HL-60 (cell line): ENCODE results near the gene CSMD2.
A peak's percentile ranks its signal among the peaks of the same experiment; 100 is the strongest.

Source experiments
- DNase-seq, 2 experiments: peaks; one replicate each; pipeline ENCODE4 v3.0.0-alpha.2; 2010 to 2020; ENCODE audit warnings: low read depth in 1 of 2, low spot score in 1 of 2
- H3K27ac ChIP-seq: fragments of 250-450 bp; sonication (Bioruptor Pico); replicated peaks from 2 replicates; pipeline ENCODE4 v1.5.1; 2020; ENCODE audit warnings: mild to moderate bottlenecking, moderate library complexity
- H3K27me3 ChIP-seq: fragments of 250-450 bp; sonication (Bioruptor Pico); 2 replicates; pipeline ENCODE4 v1.5.1; 2021; ENCODE audit warnings: mild to moderate bottlenecking, moderate library complexity; ENCODE audit not compliant: insufficient read depth, poor library complexity, severe bottlenecking
- H3K4me3 ChIP-seq: replicated peaks from 2 replicates; pipeline ENCODE4 v1.5.1; 2011; ENCODE audit warnings: mild to moderate bottlenecking, control low read depth, low read length; ENCODE audit not compliant: insufficient read depth
- CTCF ChIP-seq: IDR thresholded peaks from one replicate; pipeline ENCODE4 v1.5.1; 2011; ENCODE audit warnings: low read length, control low read depth, inconsistent platforms; ENCODE audit not compliant: insufficient read depth
- GABPA ChIP-seq: IDR thresholded peaks from 2 replicates; pipeline ENCODE4 v1.6.1; 2012; ENCODE audit warnings: low read depth
- POLR2AphosphoS5 ChIP-seq: IDR thresholded peaks from 2 replicates; pipeline ENCODE4 v1.6.1; 2012; ENCODE audit warnings: low read depth
- REST ChIP-seq: IDR thresholded peaks from 2 replicates; pipeline ENCODE4 v1.6.1; 2012; ENCODE audit warnings: low read depth; ENCODE audit not compliant: insufficient replicate concordance
- SPI1 ChIP-seq: IDR thresholded peaks from 2 replicates; pipeline ENCODE4 v1.6.1; 2012; ENCODE audit warnings: low read depth, mild to moderate bottlenecking, borderline replicate concordance

CSMD2 gene

GRCh38 chr1:33471416-33471815, 693.6 kb downstream of the CSMD2 start:
- DNase-seq = no peak
- Histone ChIP-seq H3K27ac (no peak overlapping the region), H3K27me3 (no peaks in the 10 kb centered on the region), H3K4me3 (no peak overlapping the region)
- no peak for TF ChIP-seq REST
- no peak for TF ChIP-seq POLR2AphosphoS5
- TF ChIP-seq CTCF = no peak
- no peak for TF ChIP-seq SPI1

- no peak overlapping the region for H3K4me3 ChIP-seq
- H3K27me3 ChIP-seq = no peaks in the 10 kb centered on the region
- no peak overlapping the region for H3K27ac ChIP-seq
- TF ChIP-seq POLR2AphosphoS5 (no peak), SPI1 (no peak), CTCF (peak; percentile 95), REST (no peak)
- DNase-seq = peak; percentile 47 to 68
These were observed 694.5 kb downstream of the CSMD2 start for GRCh38 chr1:33470495-33471012.

- no peak overlapping the region for H3K4me3 ChIP-seq
- H3K27ac ChIP-seq = no peak overlapping the region
- TF ChIP-seq REST (no peak), POLR2AphosphoS5 (no peak)
- no peak for DNase-seq
- H3K27me3 ChIP-seq = no peaks in the 10 kb centered on the region
These were observed 695.3 kb downstream of the CSMD2 start for GRCh38 chr1:33469691-33470090.

DNA sequence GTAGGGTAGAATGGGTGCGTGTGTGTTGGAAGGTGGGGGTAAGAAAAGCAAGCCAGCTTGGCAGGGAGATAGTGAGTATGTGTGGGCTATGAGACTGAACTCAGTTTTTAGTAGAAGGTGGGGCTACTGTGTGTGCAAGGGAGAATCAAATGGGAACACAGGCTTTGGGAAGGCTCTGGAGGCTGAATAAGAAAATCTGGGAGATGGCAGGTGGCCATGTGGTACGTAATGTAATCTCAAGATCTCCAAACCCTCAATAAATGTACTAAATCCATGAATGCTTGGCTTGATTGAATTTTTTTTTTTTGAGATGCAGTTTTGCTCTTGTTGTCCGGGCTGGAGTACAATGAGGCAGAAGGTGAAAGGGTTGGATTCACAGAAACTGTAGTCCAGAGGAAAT, 696.1 kb downstream of the CSMD2 start:
- no peak overlapping the region for H3K4me3 ChIP-seq
- no peaks in the 10 kb centered on the region for H3K27me3 ChIP-seq
- TF ChIP-seq SPI1 = no peak
- TF ChIP-seq GABPA = no peak
- TF ChIP-seq REST = no peak
- TF ChIP-seq POLR2AphosphoS5 = no peak
- DNase-seq = no peak
- H3K27ac ChIP-seq = no peak overlapping the region
